Measurements from ENCODE around the gene ANKMY1.

GRCh38 chr2:240499309-240500301, 58.2 kb downstream of the ANKMY1 start:
- no peak for TF ChIP-seq POLR2A (IDR thresholded peaks at IDR 0.05)
- TF ChIP-seq CTCF (IDR thresholded peaks at IDR 0.05) = no peak

All from testis (tissue), 2 donors.